Stimulated activated CD4-positive, alpha-beta T cell treated with anti-CD3 and anti-CD28 coated beads, Interleukin-12 subunit alpha, Interleukin-12 subunit beta, amount 100 ng/mL, for 24 hours (primary cell): Measurements from ENCODE around the gene RRAS2.
"Not testable (repeated sequence)": the region's sequence is repeated elsewhere in the genome, so short reads cannot be mapped to it uniquely, and the experiment has no call there.

Source experiments
- DNase-seq, 2 experiments: peaks; one replicate each; pipeline ENCODE4 v3.0.0-alpha.2; 2020; ENCODE audit warnings: low read depth in 2 of 2

Gene RRAS2

DNA sequence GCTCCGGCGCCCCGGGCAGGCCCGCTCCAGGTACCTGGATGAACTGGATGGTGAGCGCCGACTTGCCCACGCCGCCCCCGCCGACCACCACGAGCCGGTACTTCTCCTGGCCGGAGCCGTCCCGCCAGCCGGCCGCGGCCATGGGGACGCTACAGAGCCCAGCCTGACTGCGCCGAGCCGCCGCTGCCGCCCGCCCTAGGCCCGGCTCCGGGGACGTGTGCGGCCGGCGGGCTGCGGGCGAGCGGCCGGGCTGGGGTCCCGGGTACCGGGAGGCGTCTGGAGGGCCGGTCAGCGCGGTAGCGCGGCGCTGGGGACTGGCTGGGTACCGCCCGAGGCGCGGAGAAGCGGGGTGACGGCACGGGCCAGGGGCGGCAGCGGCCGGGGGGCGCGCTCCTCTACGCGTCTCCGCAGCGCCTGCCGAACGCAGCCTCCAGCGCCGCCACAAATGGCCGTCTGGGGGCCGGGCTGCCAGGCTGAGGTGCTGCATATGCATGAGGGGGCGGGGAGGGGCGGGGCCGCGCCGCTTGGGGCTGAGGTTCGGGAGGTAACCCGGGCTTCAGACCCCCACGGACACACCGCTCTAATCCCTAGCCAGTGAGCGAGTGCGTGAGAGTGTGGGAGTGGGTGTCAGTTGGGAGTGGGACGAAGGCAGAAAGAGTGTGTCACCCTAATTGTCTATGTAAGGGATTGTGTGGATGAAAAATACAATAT is at the start of gene RRAS2:
Gene RRAS2 (minus strand): TSS at position 455 of the 711 bp plus-strand sequence. CDS start 313 bp downstream, at position 142.
- peak; percentile 55 to 72 for DNase-seq

- DNase-seq = no peak
Observed at GRCh38 chr11:14408612-14409011, 49.6 kb upstream of the RRAS2 start.

- not testable (repeated sequence) for DNase-seq
Observed at GRCh38 chr11:14406116-14406515, 47.1 kb upstream of the RRAS2 start.

DNA sequence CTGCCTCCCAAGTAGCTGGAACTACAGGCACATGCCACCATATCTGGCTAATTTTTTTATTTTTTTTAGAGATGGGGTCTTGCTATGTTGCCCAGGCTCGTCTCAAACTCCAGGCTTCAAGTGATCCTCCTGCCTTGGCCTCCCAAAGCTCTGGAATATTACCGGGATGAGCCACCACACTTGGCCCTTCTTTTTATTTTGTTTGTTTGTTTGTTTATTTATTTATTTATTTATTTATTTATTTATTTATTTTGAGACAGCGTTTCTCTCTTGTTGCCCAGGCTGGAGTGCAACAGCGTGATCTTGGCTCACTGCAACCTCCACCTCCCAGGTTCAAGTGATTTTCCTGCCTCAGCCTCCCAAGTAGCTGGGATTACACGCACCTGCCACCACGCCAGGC is 44.5 kb upstream of the RRAS2 start:
- DNase-seq = not testable (repeated sequence)

GRCh38 chr11:14399087-14399486 is 40.1 kb upstream of the RRAS2 start:
- DNase-seq = no peak

- DNase-seq = no peak
Observed at GRCh38 chr11:14396273-14396672, 37.3 kb upstream of the RRAS2 start.

GRCh38 chr11:14393889-14394288 is 34.9 kb upstream of the RRAS2 start:
- DNase-seq = no peak

DNA sequence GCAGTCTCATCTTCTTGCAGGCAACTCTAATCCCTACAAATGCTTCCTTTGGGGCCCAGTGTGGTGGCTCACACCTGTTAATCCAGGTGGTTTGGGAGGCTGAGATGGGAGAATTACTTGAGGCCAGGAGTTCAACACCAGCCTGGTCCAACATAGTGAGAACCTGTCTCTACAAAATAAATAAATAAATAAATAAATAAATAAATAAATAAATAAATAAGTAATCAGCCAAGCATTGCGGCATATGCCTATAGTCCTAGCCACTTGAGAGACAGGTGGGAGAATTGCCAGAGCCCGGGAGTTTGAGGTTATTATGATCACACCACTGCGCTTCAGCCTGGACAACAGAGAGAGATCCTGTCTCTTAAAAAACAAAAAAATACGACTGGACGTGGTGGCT is 34.1 kb upstream of the RRAS2 start:
- no peak for DNase-seq

DNA sequence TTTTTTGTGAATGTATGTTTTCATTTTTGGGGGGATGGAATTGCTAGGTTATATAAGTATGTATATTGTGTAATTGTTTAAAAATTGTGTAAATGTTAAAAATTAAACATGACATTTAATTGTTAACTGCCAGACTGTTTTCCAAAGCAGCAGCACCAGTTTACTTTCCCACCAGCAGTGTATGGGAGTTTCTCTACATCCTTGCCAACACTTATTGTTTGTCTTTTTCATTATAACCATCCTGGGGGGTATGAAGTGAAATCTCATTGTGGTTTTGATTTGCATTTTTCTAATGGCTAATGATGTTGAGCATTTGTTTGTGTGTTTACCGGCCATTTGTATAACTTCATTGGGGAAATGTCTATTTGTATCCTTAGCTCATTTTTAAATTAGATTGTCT is 31.7 kb upstream of the RRAS2 start:
- DNase-seq = no peak

- DNase-seq = no peak
Observed at GRCh38 chr11:14388352-14388751, 29.4 kb upstream of the RRAS2 start.

DNA sequence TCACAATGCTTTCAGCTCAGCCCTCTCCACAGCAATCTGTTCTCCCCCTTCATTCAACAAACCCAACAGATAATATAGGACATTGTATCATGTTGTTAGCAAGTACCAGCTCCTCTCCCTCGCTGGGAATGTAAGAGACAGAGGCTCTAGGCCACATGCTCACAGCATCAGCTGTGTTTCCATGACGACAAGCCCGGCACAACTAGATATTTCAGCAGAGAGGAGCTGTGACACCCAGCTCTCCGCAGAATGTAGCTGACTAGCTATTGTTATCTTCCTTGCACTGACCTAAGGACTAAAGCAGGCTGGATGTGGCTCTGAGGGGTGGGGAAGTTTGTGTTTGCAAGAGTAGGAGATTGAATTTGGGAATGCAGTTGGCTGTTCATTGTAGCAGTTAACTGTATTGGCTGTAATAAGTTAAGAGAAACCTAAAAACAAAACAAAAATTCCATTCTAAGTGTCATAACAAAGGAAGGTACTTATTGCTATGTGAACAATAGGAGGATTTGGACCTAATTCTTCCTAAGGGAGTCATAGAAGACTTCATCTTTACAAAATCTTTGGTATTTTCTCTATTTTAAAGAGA is 28.0 kb upstream of the RRAS2 start:
- no peak for DNase-seq

DNA sequence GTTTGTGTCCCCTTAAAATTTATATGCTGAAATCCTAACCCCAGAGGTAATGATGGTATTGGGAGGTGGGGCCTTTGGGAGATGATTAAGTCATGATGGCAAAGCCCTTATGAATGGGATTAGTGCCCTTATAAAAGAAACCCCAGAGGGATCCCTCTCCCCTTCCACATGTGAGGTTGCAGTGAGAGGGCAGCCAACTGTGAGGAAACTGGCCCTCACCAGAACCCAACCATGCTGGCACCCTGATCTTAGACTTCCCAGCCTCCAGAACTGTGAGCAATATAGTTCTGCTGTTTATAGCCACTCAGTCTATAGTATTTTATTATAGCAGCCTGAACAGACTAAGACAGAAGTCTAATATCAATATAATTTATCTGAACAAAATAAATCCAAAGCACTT is 27.1 kb upstream of the RRAS2 start:
- DNase-seq = no peak

DNA sequence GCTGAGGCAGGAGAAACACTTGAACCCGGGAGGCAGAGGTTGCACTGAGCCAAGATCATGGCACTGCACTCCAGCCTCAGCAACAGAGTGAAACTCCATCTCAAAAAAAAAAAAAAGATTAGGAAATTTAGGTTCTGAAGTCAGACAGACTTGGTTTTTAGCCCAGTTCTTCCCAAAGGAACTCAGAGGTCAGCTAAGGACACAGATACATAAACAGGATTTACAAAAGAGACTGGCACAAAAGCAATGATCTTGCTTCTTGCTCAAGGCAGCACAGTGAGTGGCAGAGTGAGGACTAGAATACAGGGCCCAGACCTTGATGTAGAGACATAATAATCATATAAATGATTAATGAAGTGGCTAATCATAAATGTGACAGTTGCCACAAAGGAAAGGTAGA is 25.4 kb upstream of the RRAS2 start:
- no peak for DNase-seq

DNA sequence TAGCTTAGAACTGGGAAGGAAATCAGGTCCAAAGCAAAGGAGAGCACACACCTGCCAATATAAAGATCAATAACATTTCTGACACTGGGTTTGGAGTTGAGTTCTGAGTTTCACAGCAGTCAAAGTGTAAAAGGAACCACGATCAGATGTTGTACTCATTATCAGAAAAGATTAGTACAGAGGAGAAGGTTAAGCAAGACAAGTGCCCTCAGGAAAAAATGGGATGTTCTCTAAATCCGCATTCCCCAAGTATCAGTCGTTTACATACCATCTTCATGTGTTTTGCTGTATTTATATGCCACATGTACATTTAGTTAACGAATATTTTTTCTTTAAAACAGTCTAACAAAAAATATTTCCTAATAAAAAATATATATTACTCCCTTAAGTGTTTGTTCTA is 23.0 kb upstream of the RRAS2 start:
- DNase-seq = no peak

- peak in 1 of 2 experiments; percentile 25 for DNase-seq
Observed at GRCh38 chr11:14380947-14381561, 22.1 kb upstream of the RRAS2 start.

- DNase-seq = no peak
Observed at GRCh38 chr11:14380125-14380936, 21.3 kb upstream of the RRAS2 start.

GRCh38 chr11:14378171-14378570 is 19.2 kb upstream of the RRAS2 start:
- DNase-seq = no peak

DNA sequence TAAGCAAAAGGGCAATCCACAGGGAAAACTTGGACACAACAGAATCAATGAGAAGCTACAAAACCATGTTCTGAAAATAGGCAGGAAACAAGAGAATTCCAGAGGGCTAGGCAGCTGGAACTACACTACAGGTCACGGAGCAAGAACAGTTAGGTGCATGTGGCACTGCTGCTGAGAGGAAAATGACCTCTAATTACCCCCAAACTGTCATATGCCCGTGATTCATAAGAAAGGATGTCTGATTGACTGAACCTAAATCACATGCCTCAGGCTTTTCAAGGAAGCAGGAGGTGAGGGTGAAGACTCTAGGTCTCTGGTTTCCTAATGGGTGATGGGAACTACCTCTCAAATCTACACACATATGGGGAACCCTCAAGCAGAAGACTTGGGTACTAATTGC is 17.9 kb upstream of the RRAS2 start:
- DNase-seq = no peak

DNA sequence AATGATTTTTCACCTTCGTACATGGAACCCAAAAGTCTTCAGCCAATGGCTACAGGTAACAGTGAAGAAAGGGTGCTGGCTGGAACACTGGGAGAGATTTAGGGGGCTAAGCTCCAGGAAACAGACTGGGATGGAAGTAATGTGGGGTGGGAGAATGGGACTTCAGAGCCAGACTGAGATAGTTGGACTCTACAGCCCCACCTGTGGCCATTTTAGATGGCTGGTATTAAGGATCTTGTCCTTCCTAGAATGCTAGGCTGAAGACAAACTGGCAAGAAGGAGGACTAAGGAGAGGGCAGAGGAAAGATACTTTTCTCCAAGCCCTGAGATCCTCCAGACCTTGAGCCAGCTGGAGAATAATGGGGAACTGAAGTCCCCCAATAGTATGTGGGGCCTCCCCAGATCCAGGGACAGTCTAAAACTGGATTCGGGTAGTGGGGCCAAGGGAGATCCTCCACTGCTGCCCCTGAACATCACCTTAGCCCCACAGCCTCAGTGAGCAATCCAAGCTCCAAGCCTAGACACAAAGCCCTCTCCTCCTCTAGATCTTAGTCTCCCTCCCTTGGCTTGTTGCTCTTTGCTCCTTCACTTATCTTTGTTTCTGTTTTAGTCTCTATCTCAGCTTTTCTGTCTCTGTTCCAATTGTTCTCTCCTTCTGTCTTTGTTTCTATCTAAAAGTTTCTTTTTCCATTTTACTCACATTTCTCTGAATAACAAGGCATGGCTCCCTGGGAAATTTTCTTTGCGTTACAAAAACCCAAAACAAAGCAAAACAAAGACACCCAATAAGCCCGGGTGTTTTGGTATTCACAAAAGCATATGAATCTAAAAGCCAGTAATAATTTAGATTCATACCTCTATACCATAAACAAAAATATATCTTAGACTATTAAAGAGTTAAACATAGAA is 16.2 kb upstream of the RRAS2 start:
- no peak for DNase-seq

- DNase-seq = no peak
Observed at GRCh38 chr11:14373941-14374646, 15.1 kb upstream of the RRAS2 start.

DNA sequence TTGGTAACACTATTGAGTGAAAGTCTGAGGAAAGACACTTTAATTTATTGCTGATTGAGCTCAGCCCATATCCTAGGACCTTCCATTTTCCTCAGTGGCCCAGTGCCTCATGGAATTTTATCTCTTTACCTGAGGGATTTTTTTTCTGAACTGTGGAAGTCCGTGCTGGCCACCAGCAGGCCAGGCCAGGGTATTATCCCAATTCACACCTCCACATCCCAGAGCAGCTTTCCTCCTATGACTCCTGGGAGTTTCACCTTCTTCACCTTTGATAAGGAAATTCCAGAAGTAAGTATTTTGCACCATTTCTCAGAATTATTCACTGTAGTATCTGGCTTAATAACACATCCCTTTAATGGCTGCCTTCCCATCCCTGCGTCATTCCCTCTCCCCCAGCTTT is 13.0 kb upstream of the RRAS2 start:
- DNase-seq = no peak
